Panc1 (cell line): ENCODE data around the gene STX2. TPM values are rescaled to one million over a fixed set of nuclear protein-coding genes. Genes with fewer than 3 reads are reported as not detected.

Experiments used
- ATAC-seq: fragments of 200-7000 bp; cut with Tn5 transposase; 2 replicates; pipeline ENCODE4 v1.9.1; 2020; ENCODE audit warnings: mild to moderate bottlenecking, moderate library complexity
- BruUV-seq: library from RNA; stranded (reverse); fragments of 400-500 nt; replicated peaks from 2 replicates; lab custom pipeline; 2021; lab: Mats Ljungman, UMichigan
- CTCF ChIA-PET: fragments of 300-600 bp; sonication (Branson Sonifier 250); formaldehyde crosslinking; loops from one replicate; lab custom pipeline; 2022; ENCODE audit warnings: antibody characterized with exemption; lab: Charles Lee
- POLR2A ChIA-PET: fragments of 300-600 bp; sonication (Branson Sonifier 250); formaldehyde crosslinking; loops from one replicate; lab custom pipeline; 2022; ENCODE audit warnings: antibody characterized with exemption; lab: Charles Lee
- DNase-seq: peaks from one replicate; pipeline ENCODE4 v3.0.0-alpha.2; 2010; ENCODE audit warnings: low read depth, low spot score
- H3K27ac ChIP-seq: 2 replicates; pipeline ENCODE4 v1.5.1; 2011; ENCODE audit warnings: mild to moderate bottlenecking, low read length, inconsistent platforms
- H3K27me3 ChIP-seq: fragments of 200-500 bp; sonication (Bioruptor generic); 2 replicates; pipeline ENCODE4 v1.6.0; 2014; ENCODE audit warnings: low read length, inconsistent platforms; ENCODE audit not compliant: control insufficient read depth, insufficient read depth
- H3K36me3 ChIP-seq: fragments of 200-500 bp; sonication (Bioruptor generic); 2 replicates; pipeline ENCODE4 v1.5.1; 2014; ENCODE audit warnings: inconsistent platforms, mild to moderate bottlenecking, low read length, moderate library complexity; ENCODE audit not compliant: control insufficient read depth, insufficient read depth
- H3K4me1 ChIP-seq: 2 replicates; pipeline ENCODE4 v1.5.1; 2011; ENCODE audit warnings: inconsistent platforms, mild to moderate bottlenecking, low read length, moderate library complexity; ENCODE audit not compliant: control insufficient read depth, insufficient read depth
- H3K4me3 ChIP-seq, 2 experiments: 2 replicates each; pipeline ENCODE4 v1.5.1; 2011 to 2012; ENCODE audit warnings: low read depth in 2 of 2, low read length in 2 of 2, mild to moderate bottlenecking in 2 of 2, inconsistent platforms in 1 of 2, moderate library complexity in 1 of 2
- H3K9me3 ChIP-seq: fragments of 200-500 bp; sonication (Bioruptor generic); 2 replicates; pipeline ENCODE4 v1.5.1; 2014; ENCODE audit warnings: low read depth, mild to moderate bottlenecking, inconsistent platforms, low read length, moderate library complexity; ENCODE audit not compliant: control insufficient read depth, insufficient read depth
- POLR2AphosphoS5 ChIP-seq: IDR thresholded peaks from 2 replicates; pipeline ENCODE4 v1.6.1; 2012; ENCODE audit warnings: mild to moderate bottlenecking, low read depth, low read length, moderate library complexity
- REST ChIP-seq, 2 experiments: IDR thresholded peaks; 2 replicates each; pipeline ENCODE4 v1.6.1; 2011 to 2012; ENCODE audit warnings: low read depth in 2 of 2, control low read depth in 1 of 2, low read length in 1 of 2, mild to moderate bottlenecking in 1 of 2, moderate library complexity in 1 of 2; ENCODE audit not compliant: insufficient read depth in 1 of 2
- SIN3A ChIP-seq: IDR thresholded peaks from 2 replicates; pipeline ENCODE4 v1.6.1; 2012; ENCODE audit warnings: low read depth, mild to moderate bottlenecking, low read length, moderate library complexity, borderline replicate concordance; ENCODE audit not compliant: insufficient read depth
- TCF7L2 ChIP-seq: IDR thresholded peaks from 2 replicates; pipeline ENCODE4 v1.6.1; 2011; ENCODE audit warnings: mild to moderate bottlenecking, low read depth, low read length, inconsistent platforms
- in situ Hi-C: cut with HindIII; loops from 2 replicates; pipeline ENCODE4 v1.10.0; 2016; ENCODE audit warnings: low sequenced_read_pairs, low pct_unique_long_range_greater_than_20kb
- intact Hi-C: fragments of 100-400 bp; cut with micrococcal nuclease; formaldehyde crosslinking; loops from one replicate; pipeline ENCODE4 v1.10.0; 2022; ENCODE audit not compliant: unreplicated experiment
- total RNA-seq: library from RNA; stranded (reverse); gene quantifications from one replicate; pipeline ENCODE4 v1.2.1, GENCODE V29; 2021; ENCODE audit not compliant: unreplicated experiment
- TF ChIP-seq, protein P1 (sequence below): fragments of 450-650 bp; IDR thresholded peaks from 2 replicates; pipeline ENCODE4 v1.5.1; 2017; ENCODE audit warnings: mild to moderate bottlenecking

STX2 gene
- total RNA-seq, 1 experiment from 2014 or later, result 34.0 TPM

- H3K27me3 ChIP-seq, result no peaks in the 10 kb centered on the region
- H3K9me3 ChIP-seq, result no peaks in the 10 kb centered on the region
- no peak for TF ChIP-seq POLR2AphosphoS5
- TF ChIP-seq, protein P1, sequence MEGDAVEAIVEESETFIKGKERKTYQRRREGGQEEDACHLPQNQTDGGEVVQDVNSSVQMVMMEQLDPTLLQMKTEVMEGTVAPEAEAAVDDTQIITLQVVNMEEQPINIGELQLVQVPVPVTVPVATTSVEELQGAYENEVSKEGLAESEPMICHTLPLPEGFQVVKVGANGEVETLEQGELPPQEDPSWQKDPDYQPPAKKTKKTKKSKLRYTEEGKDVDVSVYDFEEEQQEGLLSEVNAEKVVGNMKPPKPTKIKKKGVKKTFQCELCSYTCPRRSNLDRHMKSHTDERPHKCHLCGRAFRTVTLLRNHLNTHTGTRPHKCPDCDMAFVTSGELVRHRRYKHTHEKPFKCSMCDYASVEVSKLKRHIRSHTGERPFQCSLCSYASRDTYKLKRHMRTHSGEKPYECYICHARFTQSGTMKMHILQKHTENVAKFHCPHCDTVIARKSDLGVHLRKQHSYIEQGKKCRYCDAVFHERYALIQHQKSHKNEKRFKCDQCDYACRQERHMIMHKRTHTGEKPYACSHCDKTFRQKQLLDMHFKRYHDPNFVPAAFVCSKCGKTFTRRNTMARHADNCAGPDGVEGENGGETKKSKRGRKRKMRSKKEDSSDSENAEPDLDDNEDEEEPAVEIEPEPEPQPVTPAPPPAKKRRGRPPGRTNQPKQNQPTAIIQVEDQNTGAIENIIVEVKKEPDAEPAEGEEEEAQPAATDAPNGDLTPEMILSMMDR, result no peak
- no peak for TF ChIP-seq SIN3A
- TF ChIP-seq REST (IDR thresholded peaks at IDR 0.05; ENCODE audit: insufficient read depth in 1 of 2, low read depth in 2 of 2, low read length in 1 of 2), result no peak
- TF ChIP-seq TCF7L2, result no peak
- in situ Hi-C loops, result no loop called here
- peaks cover 22% of the 10 kb centered on the region for H3K4me1 ChIP-seq
- H3K4me3 ChIP-seq, result peak overlapping the region in 1 of 2 experiments; percentile 25; a peak in 1 of 4 replicates
- no peak overlapping the region for H3K27ac ChIP-seq
- CTCF ChIA-PET, result no interaction called here
- BruUV-seq, result no TSS peak
- ATAC-seq, result no peak
- intact Hi-C loops, result no loop called here
- DNase-seq, result no peak
- peaks cover 17% of the 10 kb centered on the region for H3K36me3 ChIP-seq
- POLR2A ChIA-PET, result no interaction called here
Measured at GRCh38 chr12:130880411-130880885, 41.4 kb upstream of the STX2 start.

- ChIA-PET CTCF (no interaction called here), POLR2A (no interaction called here)
- H3K4me1 ChIP-seq, result peaks cover 23% of the 10 kb centered on the region
- in situ Hi-C loops, result no loop called here
- DNase-seq, result no peak
- no peak overlapping the region for H3K27ac ChIP-seq
- intact Hi-C loops, result no loop called here
- H3K36me3 ChIP-seq, result peaks cover 17% of the 10 kb centered on the region
- TF ChIP-seq TCF7L2 (no peak), POLR2AphosphoS5 (no peak), SIN3A (no peak), REST (IDR thresholded peaks at IDR 0.05; ENCODE audit: insufficient read depth in 1 of 2, low read depth in 2 of 2, low read length in 1 of 2) (no peak)
- TF ChIP-seq, protein P1, result no peak
- BruUV-seq, result no TSS peak
- H3K9me3 ChIP-seq, result no peaks in the 10 kb centered on the region
- no peaks in the 10 kb centered on the region for H3K27me3 ChIP-seq
- ATAC-seq, result peak; percentile 11; the same call in 1 of the 2 replicates
- H3K4me3 ChIP-seq, result no peak overlapping the region
Measured at GRCh38 chr12:130879781-130880389, 40.8 kb upstream of the STX2 start.
